Common myeloid progenitor, CD34-positive (primary cell): ENCODE measurements around the gene MAS1L.

Source experiments
- CTCF ChIA-PET: fragments of 350-600 bp; sonication (Branson Sonifier 250); formaldehyde crosslinking; loops from one replicate; lab custom pipeline; 2021; ENCODE audit warnings: antibody characterized with exemption; lab: Charles Lee
- POLR2A ChIA-PET: fragments of 350-600 bp; sonication (Branson Sonifier 250); formaldehyde crosslinking; loops from one replicate; lab custom pipeline; 2021; ENCODE audit warnings: antibody characterized with exemption; lab: Charles Lee
- DNase-seq, 3 donors: peaks; one replicate each; pipeline versions ENCODE4 v3.0.0 to v3.0.0-alpha.2; 2013
- H3K27ac ChIP-seq, 2 experiments: 1 replicate in 1 of 2; 2 replicates in 1 of 2; pipeline ENCODE4 v1.7.0; 2013; ENCODE audit warnings: inconsistent platforms in 2 of 2, low read length in 2 of 2, mild to moderate bottlenecking in 2 of 2, low read depth in 1 of 2, moderate library complexity in 1 of 2; ENCODE audit not compliant: severe bottlenecking in 2 of 2, insufficient read depth in 1 of 2, poor library complexity in 1 of 2
- H3K27me3 ChIP-seq, 5 experiments: replicated peaks in 2 of 5; 1 replicate in 3 of 5; 2 replicates in 2 of 5; pipeline versions ENCODE4 v1.6.1 to v1.7.0; 2013; ENCODE audit warnings: low read length in 4 of 5, mild to moderate bottlenecking in 2 of 5, moderate library complexity in 2 of 5, inconsistent platforms in 1 of 5; ENCODE audit not compliant: insufficient read depth in 5 of 5, control insufficient read depth in 4 of 5
- H3K36me3 ChIP-seq, 4 experiments: 1 replicate in 2 of 4; 2 replicates in 2 of 4; pipeline versions ENCODE4 v1.6.1 to v1.7.0; 2013; ENCODE audit warnings: low read length in 3 of 4, control low read depth in 1 of 4, mild to moderate bottlenecking in 1 of 4; ENCODE audit not compliant: control insufficient read depth in 4 of 4, insufficient read depth in 4 of 4
- H3K4me1 ChIP-seq, 4 experiments: 1 replicate in 3 of 4; 2 replicates in 1 of 4; pipeline versions ENCODE4 v1.6.1 to v1.7.1; 2013; ENCODE audit warnings: low read length in 3 of 4, mild to moderate bottlenecking in 3 of 4, control low read depth in 1 of 4, inconsistent platforms in 1 of 4, moderate library complexity in 1 of 4; ENCODE audit not compliant: control insufficient read depth in 4 of 4, insufficient read depth in 4 of 4; ENCODE audit errors: control extremely low read depth in 1 of 4
- H3K4me3 ChIP-seq, 7 experiments: 1 replicate in 4 of 7; 2 replicates in 3 of 7; pipeline versions ENCODE4 v1.5.1 to v1.7.0; 2013; ENCODE audit warnings: mild to moderate bottlenecking in 7 of 7, low read length in 6 of 7, moderate library complexity in 6 of 7, inconsistent platforms in 2 of 7, low read depth in 2 of 7, control low read depth in 1 of 7; ENCODE audit not compliant: insufficient read depth in 4 of 7, control insufficient read depth in 1 of 7; ENCODE audit errors: extremely low read depth in 1 of 7
- H3K9me3 ChIP-seq, 5 experiments: 1 replicate in 4 of 5; 2 replicates in 1 of 5; pipeline versions ENCODE4 v1.6.1 to v1.7.1; 2013; ENCODE audit warnings: low read length in 4 of 5, mild to moderate bottlenecking in 2 of 5, inconsistent platforms in 1 of 5, low read depth in 1 of 5, moderate library complexity in 1 of 5; ENCODE audit not compliant: control insufficient read depth in 4 of 5, insufficient read depth in 2 of 5; ENCODE audit errors: control extremely low read depth in 1 of 5
- WGBS: methylation state at CpG from one replicate; pipeline ENCODE4 v1.1.5; 2013; ENCODE audit not compliant: insufficient coverage; 5-methylcytosine and 5-hydroxymethylcytosine counted together

MAS1L gene

GRCh38 chr6:29528300-29528931 lies 40.7 kb upstream of the MAS1L start:
- ChIA-PET CTCF (interaction anchor here (1.5 kb wide), 1 partner anchor 20 kb away, joined by 4 read pairs; no protein-coding TSS in a partner anchor), POLR2A (no interaction called here)
- H3K27ac ChIP-seq: no peak overlapping the region
- no peak for DNase-seq
- WGBS: 90% methylated on average over 5 of the region's 5 CpGs
- H3K4me3 ChIP-seq: no peak overlapping the region
- H3K36me3 ChIP-seq: no peaks in the 10 kb centered on the region
- peaks cover 0 to 3% (median 0%) of the 10 kb centered on the region in 5 experiments for H3K9me3 ChIP-seq
- H3K4me1 ChIP-seq: peaks cover 0 to 18% (median 5%) of the 10 kb centered on the region in 4 experiments
- no peaks in the 10 kb centered on the region for H3K27me3 ChIP-seq

- 100% methylated on average over 2 of the region's 2 CpGs for WGBS
- Histone ChIP-seq H3K27ac (no peak overlapping the region), H3K4me3 (no peak overlapping the region), H3K9me3 (peaks cover 0 to 5% (median 0%) of the 10 kb centered on the region in 5 experiments), H3K36me3 (no peaks in the 10 kb centered on the region), H3K27me3 (no peaks in the 10 kb centered on the region), H3K4me1 (peaks cover 0 to 18% (median 5%) of the 10 kb centered on the region in 4 experiments)
- no peak for DNase-seq
- CTCF ChIA-PET: interaction anchor here (1.5 kb wide), 1 partner anchor 21 kb away, joined by 4 read pairs; no protein-coding TSS in a partner anchor
- POLR2A ChIA-PET: no interaction called here
These were observed 39.8 kb upstream of the MAS1L start for GRCh38 chr6:29527564-29527963.

- DNase-seq: peak in 2 of 3 donors; percentile 40 to 44
- ChIA-PET CTCF (no interaction called here), POLR2A (no interaction called here)
- peaks cover 0 to 18% (median 5%) of the 10 kb centered on the region in 4 experiments for H3K4me1 ChIP-seq
- H3K4me3 ChIP-seq: no peak overlapping the region
- H3K9me3 ChIP-seq: peaks cover 0 to 5% (median 0%) of the 10 kb centered on the region in 5 experiments
- H3K36me3 ChIP-seq: no peaks in the 10 kb centered on the region
- WGBS: no CpG with 5 or more reads among the region's 1 CpG
- H3K27ac ChIP-seq: no peak overlapping the region
- H3K27me3 ChIP-seq: no peaks in the 10 kb centered on the region
These were observed 39.4 kb upstream of the MAS1L start for GRCh38 chr6:29527126-29527525.

GRCh38 chr6:29525311-29525639 lies 37.5 kb upstream of the MAS1L start:
- no peaks in the 10 kb centered on the region for H3K27me3 ChIP-seq
- ChIA-PET CTCF (interaction anchor here (1.4 to 1.8 kb wide), 4 partner anchors 11 to 35 kb away, joined by 3 to 4 read pairs (median 4); no protein-coding TSS in a partner anchor), POLR2A (no interaction called here)
- DNase-seq: no peak
- no peak overlapping the region for H3K4me3 ChIP-seq
- H3K9me3 ChIP-seq: peaks cover 0 to 5% (median 0%) of the 10 kb centered on the region in 5 experiments
- H3K27ac ChIP-seq: no peak overlapping the region
- H3K4me1 ChIP-seq: peaks cover 0 to 23% (median 5%) of the 10 kb centered on the region in 4 experiments
- no CpG with 5 or more reads among the region's 1 CpG for WGBS
- no peaks in the 10 kb centered on the region for H3K36me3 ChIP-seq

GRCh38 chr6:29524444-29525310 lies 36.9 kb upstream of the MAS1L start:
- Histone ChIP-seq H3K4me3 (peak overlapping the region in 1 of 7 experiments; percentile 1), H3K9me3 (peaks cover 0 to 5% (median 0%) of the 10 kb centered on the region in 5 experiments), H3K4me1 (peaks cover 0 to 25% (median 5%) of the 10 kb centered on the region in 4 experiments), H3K27me3 (no peaks in the 10 kb centered on the region), H3K36me3 (no peaks in the 10 kb centered on the region), H3K27ac (no peak overlapping the region)
- peak; percentile 14 to 77 (median 58) for DNase-seq
- ChIA-PET CTCF (interaction anchor here (1.4 to 1.8 kb wide), 4 partner anchors 10 to 34 kb away, joined by 3 to 4 read pairs (median 4); no protein-coding TSS in a partner anchor), POLR2A (no interaction called here)
- WGBS: 40% methylated on average over 4 of the region's 7 CpGs

- ChIA-PET POLR2A (no interaction called here), CTCF (interaction anchor here (1.4 kb wide), 1 partner anchor 13 kb away, joined by 4 read pairs; no protein-coding TSS in a partner anchor)
- H3K9me3 ChIP-seq: peaks cover 0 to 5% (median 0%) of the 10 kb centered on the region in 5 experiments
- no peaks in the 10 kb centered on the region for H3K27me3 ChIP-seq
- H3K4me1 ChIP-seq: peaks cover 0 to 25% (median 5%) of the 10 kb centered on the region in 4 experiments
- no peak for DNase-seq
- H3K36me3 ChIP-seq: no peaks in the 10 kb centered on the region
- H3K4me3 ChIP-seq: no peak overlapping the region
- H3K27ac ChIP-seq: no peak overlapping the region
- no CpG with 5 or more reads among the region's 2 CpGs for WGBS
These were observed 36.3 kb upstream of the MAS1L start for GRCh38 chr6:29524044-29524443.
